Progenitor cell of endocrine pancreas (in vitro differentiated cells): ENCODE results near the gene INPP5D. TPM values are rescaled to one million over a fixed set of nuclear protein-coding genes. Genes with fewer than 3 reads are reported as not detected.
"Not testable (repeated sequence)": the region's sequence is repeated elsewhere in the genome, so short reads cannot be mapped to it uniquely, and the experiment has no call there.

Experiments
- DNase-seq: peaks from one replicate; pipeline ENCODE4 v3.0.0; 2021; ENCODE audit warnings: low spot score; ENCODE audit not compliant: unreplicated experiment
- H3K27ac Mint-ChIP-seq: 2 replicates; pipeline ENCODE4 v1.8.0; 2021; ENCODE audit warnings: mild to moderate bottlenecking, moderate library complexity, mixed read lengths
- H3K27me3 Mint-ChIP-seq: 2 replicates; pipeline ENCODE4 v1.8.0; 2021; ENCODE audit warnings: mixed read lengths
- H3K36me3 Mint-ChIP-seq: 2 replicates; pipeline ENCODE4 v1.8.0; 2022; ENCODE audit warnings: mixed read lengths; ENCODE audit not compliant: insufficient read depth
- H3K4me1 Mint-ChIP-seq: 2 replicates; pipeline ENCODE4 v1.8.0; 2021; ENCODE audit warnings: low read depth, mixed read lengths
- H3K4me3 Mint-ChIP-seq: 2 replicates; pipeline ENCODE4 v1.8.0; 2021; ENCODE audit warnings: low read depth, mild to moderate bottlenecking, moderate library complexity, mixed read lengths
- H3K9me3 Mint-ChIP-seq: 2 replicates; pipeline ENCODE4 v1.8.0; 2021; ENCODE audit warnings: low read depth, mixed read lengths
- CTCF ChIP-seq: fragments of 200-600 bp; sonication (generic); IDR thresholded peaks from one replicate; pipeline ENCODE4 v1.5.0; 2021; ENCODE audit warnings: antibody characterized with exemption, mild to moderate bottlenecking; ENCODE audit not compliant: unreplicated experiment
- total RNA-seq: library from RNA; stranded (reverse); gene quantifications from 2 replicates; pipeline ENCODE4 v1.2.1, GENCODE V29; 2021

INPP5D gene
- total RNA-seq, 1 donor from 2014 or later, result 5.3 TPM

- H3K9me3 Mint-ChIP-seq, result no peaks in the 10 kb centered on the region
- TF ChIP-seq CTCF, result no peak
Measured at GRCh38 chr2:233195027-233195426, 134.9 kb downstream of the INPP5D start.

GRCh38 chr2:233197022-233197421 is 136.9 kb downstream of the INPP5D start:
- no peak for DNase-seq
- Mint-ChIP-seq H3K9me3 (no peaks in the 10 kb centered on the region), H3K4me3 (no peak overlapping the region), H3K4me1 (no peaks in the 10 kb centered on the region), H3K27me3 (no peaks in the 10 kb centered on the region), H3K36me3 (no peaks in the 10 kb centered on the region), H3K27ac (no peak overlapping the region)
- TF ChIP-seq CTCF, result no peak

More at GRCh38 chr2:233195027-233195426, 134.9 kb downstream of the INPP5D start:
- H3K36me3 Mint-ChIP-seq, result no peaks in the 10 kb centered on the region
- no peak overlapping the region for H3K4me3 Mint-ChIP-seq
- no peak for DNase-seq
- H3K27ac Mint-ChIP-seq, result no peak overlapping the region
- H3K4me1 Mint-ChIP-seq, result no peaks in the 10 kb centered on the region
- no peaks in the 10 kb centered on the region for H3K27me3 Mint-ChIP-seq

- peaks cover 3% of the 10 kb centered on the region for H3K9me3 Mint-ChIP-seq
- no peak for DNase-seq
- no peak overlapping the region for H3K27ac Mint-ChIP-seq
- no peaks in the 10 kb centered on the region for H3K27me3 Mint-ChIP-seq
- TF ChIP-seq CTCF, result no peak
- peaks cover 2% of the 10 kb centered on the region for H3K36me3 Mint-ChIP-seq
- H3K4me3 Mint-ChIP-seq, result no peak overlapping the region
- no peaks in the 10 kb centered on the region for H3K4me1 Mint-ChIP-seq
Measured at GRCh38 chr2:233198026-233198425, 137.9 kb downstream of the INPP5D start.

GRCh38 chr2:233199870-233200269 is 139.7 kb downstream of the INPP5D start:
- H3K9me3 Mint-ChIP-seq, result peaks cover 8% of the 10 kb centered on the region
- no peaks in the 10 kb centered on the region for H3K4me1 Mint-ChIP-seq
- no peak overlapping the region for H3K27ac Mint-ChIP-seq
- no peak for TF ChIP-seq CTCF
- no peak for DNase-seq
- no peak overlapping the region for H3K4me3 Mint-ChIP-seq
- no peaks in the 10 kb centered on the region for H3K27me3 Mint-ChIP-seq
- H3K36me3 Mint-ChIP-seq, result peaks cover 2% of the 10 kb centered on the region

GRCh38 chr2:233200790-233201189 is 140.6 kb downstream of the INPP5D start:
- not testable (repeated sequence) for DNase-seq, H3K4me3 Mint-ChIP-seq, H3K27ac Mint-ChIP-seq, H3K4me1 Mint-ChIP-seq, H3K36me3 Mint-ChIP-seq, H3K9me3 Mint-ChIP-seq, H3K27me3 Mint-ChIP-seq

GRCh38 chr2:233201258-233202013 is 141.3 kb downstream of the INPP5D start:
- peaks cover 2% of the 10 kb centered on the region for H3K36me3 Mint-ChIP-seq
- no peak overlapping the region for H3K4me3 Mint-ChIP-seq
- no peak overlapping the region for H3K27ac Mint-ChIP-seq
- no peak for DNase-seq
- no peaks in the 10 kb centered on the region for H3K27me3 Mint-ChIP-seq
- H3K4me1 Mint-ChIP-seq, result no peaks in the 10 kb centered on the region
- TF ChIP-seq CTCF, result no peak
- H3K9me3 Mint-ChIP-seq, result peaks cover 8% of the 10 kb centered on the region
